Measurements from ENCODE around the gene CPVL. TPM values are rescaled to one million over a fixed set of nuclear protein-coding genes. Genes with fewer than 3 reads are reported as not detected.

CPVL gene
- total and polyA plus RNA-seq, 2 of the 4 experiments (the other 2 are of a cell fraction), result not detected

GRCh38 chr7:29112721-29113120 lies 33.6 kb downstream of the CPVL start:
- in situ Hi-C loops (cut with MboI; ENCODE audit: low sequenced_read_pairs), result loop anchor here (25.0 kb wide), 2 partner anchors 725 to 825 kb away; no protein-coding TSS in a partner anchor
- POLR2A ChIA-PET (ENCODE audit: unreplicated experiment), result no interaction called here
- no peak overlapping the region for H4K5ac ChIP-seq (ENCODE audit: low read depth, low read length)

More at GRCh38 chr7:29112721-29113120, 33.6 kb downstream of the CPVL start:
- H3K14ac ChIP-seq (replicated peaks; ENCODE audit: low read depth, low read length), result no peak overlapping the region
- no peak overlapping the region for H3K4ac ChIP-seq (ENCODE audit: low read depth, low read length)
- no peak overlapping the region for H2BK120ac ChIP-seq (ENCODE audit: low read depth, low read length)
- H3K4me3 ChIP-seq (ENCODE audit: insufficient read depth, low read depth, low read length), result no peak overlapping the region
- H3K36me3 ChIP-seq (ENCODE audit: control insufficient read depth, insufficient read depth, low read length), result no peaks in the 10 kb centered on the region
- H3K4me2 ChIP-seq (ENCODE audit: low read depth, low read length), result no peak overlapping the region
- H2AK5ac ChIP-seq (ENCODE audit: low read depth, low read length), result no peak overlapping the region
- H4K8ac ChIP-seq (ENCODE audit: low read depth in 2 of 2, low read length in 2 of 2), result no peak overlapping the region
- H3K4me1 ChIP-seq (ENCODE audit: control insufficient read depth, insufficient read depth, low read length), result no peaks in the 10 kb centered on the region
- H2BK15ac ChIP-seq (ENCODE audit: low read depth, low read length), result no peak overlapping the region
- CTCF ChIA-PET, result interaction anchor here (1.5 to 1.6 kb wide), 2 partner anchors 186 to 190 kb away, joined by 4 read pairs; no protein-coding TSS in a partner anchor
- no peak for TF ChIP-seq MXI1 (IDR thresholded peaks at IDR 0.05; ENCODE audit: borderline replicate concordance, low read depth, low read length)
- TF ChIP-seq CTCF (conservative IDR thresholded peaks at IDR 0.05; ENCODE audit: low read depth, low read length), result no peak
- TF ChIP-seq SMC3 (IDR thresholded peaks at IDR 0.05; ENCODE audit: low read depth, low read length), result no peak
- TF ChIP-seq POLR2A (IDR thresholded peaks at IDR 0.05; ENCODE audit: low read depth, low read length), result no peak
- no peak for TF ChIP-seq MAZ (IDR thresholded peaks at IDR 0.05; ENCODE audit: borderline replicate concordance, low read depth, low read length)
- TF ChIP-seq RAD21 (IDR thresholded peaks at IDR 0.05; ENCODE audit: low read length), result no peak
- no peak for TF ChIP-seq BHLHE40 (IDR thresholded peaks at IDR 0.05; ENCODE audit: low read depth, low read length)
- TF ChIP-seq NFE2L2 (IDR thresholded peaks at IDR 0.05; ENCODE audit: low read depth, low read length), result no peak
- TF ChIP-seq CHD1 (IDR thresholded peaks at IDR 0.05; ENCODE audit: low read depth, low read length), result no peak
- TF ChIP-seq FOS (IDR thresholded peaks at IDR 0.05; ENCODE audit: low read depth, low read length), result no peak
- TF ChIP-seq ELK1 (IDR thresholded peaks at IDR 0.05; ENCODE audit: borderline replicate concordance, low read depth, low read length), result no peak
- TF ChIP-seq USF2 (IDR thresholded peaks at IDR 0.05; ENCODE audit: low read depth, low read length), result no peak
- TF ChIP-seq CEBPB (IDR thresholded peaks at IDR 0.05; ENCODE audit: low read depth, low read length), result no peak
- TF ChIP-seq RCOR1 (IDR thresholded peaks at IDR 0.05; ENCODE audit: insufficient replicate concordance, low read length), result no peak
- no peak for TF ChIP-seq MAFK (IDR thresholded peaks at IDR 0.05; ENCODE audit: low read depth, low read length)
- TF ChIP-seq RFX5 (IDR thresholded peaks at IDR 0.05; ENCODE audit: low read depth, low read length), result no peak
- H4K91ac ChIP-seq (ENCODE audit: insufficient read depth, low read depth, low read length), result no peak overlapping the region
- H3K56ac ChIP-seq (ENCODE audit: extremely low read depth, insufficient read depth, low read length), result no peak overlapping the region
- H3K79me1 ChIP-seq (ENCODE audit: low read depth in 1 of 2, low read length in 2 of 2), result no peaks in the 10 kb centered on the region
- no peaks in the 10 kb centered on the region for H3K9me1 ChIP-seq (ENCODE audit: insufficient read depth, low read length)
- peaks cover 6% of the 10 kb centered on the region for H3K27me3 ChIP-seq (ENCODE audit: control insufficient read depth, insufficient read depth, low read length)
- no peak overlapping the region for H2AFZ ChIP-seq (replicated peaks; ENCODE audit: low read length, poor library complexity)
- no CpG with 5 or more reads among the region's 4 CpGs for WGBS, 2 experiments (ENCODE audit: extremely low coverage in 2 of 2, insufficient read length in 1 of 2)
- intact Hi-C loops (cut with micrococcal nuclease), result no loop called here
- no peak for ATAC-seq (ENCODE audit: low read depth)
- H3K9ac ChIP-seq (ENCODE audit: low read depth, low read length), result no peak overlapping the region
- DNase-seq, result no peak
- no TSS peak for BruUV-seq (replicated peaks)
- no peak overlapping the region for H2BK5ac ChIP-seq (ENCODE audit: low read depth, low read length, poor library complexity, severe bottlenecking)
- H2AK9ac ChIP-seq (replicated peaks; ENCODE audit: low read depth, low read length, poor library complexity), result no peak overlapping the region
- no peak overlapping the region for H3K18ac ChIP-seq (ENCODE audit: low read depth, low read length)
- no peak overlapping the region for H3K27ac ChIP-seq (ENCODE audit: insufficient read depth, low read length)
- dilution Hi-C loops (cut with HindIII; ENCODE audit: low sequenced_read_pairs, unreplicated experiment), result no loop called here
- H4K20me1 ChIP-seq (ENCODE audit: insufficient read depth, low read length), result no peaks in the 10 kb centered on the region
- H3K9me3 ChIP-seq (ENCODE audit: control insufficient read depth, insufficient read depth, low read length), result no peaks in the 10 kb centered on the region
- H2BK20ac ChIP-seq (ENCODE audit: low read depth, low read length), result no peak overlapping the region
- no peak overlapping the region for H3K23ac ChIP-seq (ENCODE audit: low read depth, low read length)

Data from IMR-90 (cell line).